Activated CD8-positive, alpha-beta memory T cell treated with anti-CD3 and anti-CD28 coated beads for 48 hours (primary cell): Measurements from ENCODE around the gene RNF169.

ENCODE experiments used
- DNase-seq, 3 experiments: peaks; one replicate each; pipeline ENCODE4 v3.0.0-alpha.2; 2020; ENCODE audit warnings: low read depth in 2 of 3, low spot score in 2 of 3

The RNF169 gene

GRCh38 chr11:74748211-74749126, at the start of gene RNF169:
TSS of gene RNF169 (plus strand) at chr11:74748849. CDS start at chr11:74748881, 32 bp downstream.
- DNase-seq, result peak; percentile 44 to 69 (median 68)

GRCh38 chr11:74699615-74700396, 48.8 kb upstream of the RNF169 start:
- DNase-seq, result no peak

- no peak for DNase-seq
Measured at GRCh38 chr11:74701351-74701750, 47.3 kb upstream of the RNF169 start.

- peak in 2 of 3 experiments; percentile 20 to 24 for DNase-seq
Measured at GRCh38 chr11:74702383-74703007, 46.2 kb upstream of the RNF169 start.

- no peak for DNase-seq
Measured at GRCh38 chr11:74703211-74703610, 45.4 kb upstream of the RNF169 start.

GRCh38 chr11:74707182-74707581, 41.5 kb upstream of the RNF169 start:
- no peak for DNase-seq

- DNase-seq, result no peak
Measured at GRCh38 chr11:74707602-74708510, 40.8 kb upstream of the RNF169 start.

GRCh38 chr11:74709175-74709574, 39.5 kb upstream of the RNF169 start:
- DNase-seq, result no peak

- DNase-seq, result no peak
Measured at GRCh38 chr11:74710281-74710938, 38.2 kb upstream of the RNF169 start.

GRCh38 chr11:74713686-74714085, 35.0 kb upstream of the RNF169 start:
- DNase-seq, result no peak

- DNase-seq, result no peak
Measured at GRCh38 chr11:74714904-74715303, 33.7 kb upstream of the RNF169 start.

GRCh38 chr11:74717221-74717969, 31.3 kb upstream of the RNF169 start:
- DNase-seq, result no peak

GRCh38 chr11:74719011-74719410, 29.6 kb upstream of the RNF169 start:
- DNase-seq, result no peak

GRCh38 chr11:74720596-74721478, 27.8 kb upstream of the RNF169 start:
- DNase-seq, result no peak

GRCh38 chr11:74721479-74721835, 27.2 kb upstream of the RNF169 start:
- no peak for DNase-seq

- no peak for DNase-seq
Measured at GRCh38 chr11:74723511-74723910, 25.1 kb upstream of the RNF169 start.

GRCh38 chr11:74725701-74726100, 22.9 kb upstream of the RNF169 start:
- DNase-seq, result no peak

- DNase-seq, result peak in 2 of 3 experiments; percentile 16 to 20
Measured at GRCh38 chr11:74726547-74727182, 22.0 kb upstream of the RNF169 start.
